Measurements from ENCODE around the gene BLID.

- TF ChIP-seq, protein P1, sequence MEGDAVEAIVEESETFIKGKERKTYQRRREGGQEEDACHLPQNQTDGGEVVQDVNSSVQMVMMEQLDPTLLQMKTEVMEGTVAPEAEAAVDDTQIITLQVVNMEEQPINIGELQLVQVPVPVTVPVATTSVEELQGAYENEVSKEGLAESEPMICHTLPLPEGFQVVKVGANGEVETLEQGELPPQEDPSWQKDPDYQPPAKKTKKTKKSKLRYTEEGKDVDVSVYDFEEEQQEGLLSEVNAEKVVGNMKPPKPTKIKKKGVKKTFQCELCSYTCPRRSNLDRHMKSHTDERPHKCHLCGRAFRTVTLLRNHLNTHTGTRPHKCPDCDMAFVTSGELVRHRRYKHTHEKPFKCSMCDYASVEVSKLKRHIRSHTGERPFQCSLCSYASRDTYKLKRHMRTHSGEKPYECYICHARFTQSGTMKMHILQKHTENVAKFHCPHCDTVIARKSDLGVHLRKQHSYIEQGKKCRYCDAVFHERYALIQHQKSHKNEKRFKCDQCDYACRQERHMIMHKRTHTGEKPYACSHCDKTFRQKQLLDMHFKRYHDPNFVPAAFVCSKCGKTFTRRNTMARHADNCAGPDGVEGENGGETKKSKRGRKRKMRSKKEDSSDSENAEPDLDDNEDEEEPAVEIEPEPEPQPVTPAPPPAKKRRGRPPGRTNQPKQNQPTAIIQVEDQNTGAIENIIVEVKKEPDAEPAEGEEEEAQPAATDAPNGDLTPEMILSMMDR (IDR thresholded peaks at IDR 0.05), result no peak
- TF ChIP-seq POLR2A (IDR thresholded peaks at IDR 0.05) (no peak), POLR2AphosphoS5 (IDR thresholded peaks at IDR 0.05; ENCODE audit: insufficient read depth in 1 of 2, low read depth in 1 of 2) (no peak)
Observed at GRCh38 chr11:122068141-122068540, 47.9 kb downstream of the BLID start.

Measured in vagina (tissue), 2 donors.